Fibroblast of lung (primary cell): ENCODE data around the gene SFTPA2.
"Not testable (repeated sequence)": the region's sequence is repeated elsewhere in the genome, so short reads cannot be mapped to it uniquely, and the experiment has no call there.

Experiments
- CTCF ChIP-seq, 2 donors: IDR thresholded peaks in 1 of 2; conservative IDR thresholded peaks in 1 of 2; 1 replicate in 1 of 2; 2 replicates in 1 of 2; pipeline ENCODE4 v1.5.1; 2011 to 2012; ENCODE audit warnings: low read length in 2 of 2, control low read depth in 1 of 2, inconsistent platforms in 1 of 2, low read depth in 1 of 2, mild to moderate bottlenecking in 1 of 2
- EZH2 ChIP-seq: IDR thresholded peaks from 2 replicates; pipeline ENCODE4 v1.5.1; 2012; ENCODE audit warnings: low read length, control low read depth, mild to moderate bottlenecking; ENCODE audit errors: missing control alignments

DNA sequence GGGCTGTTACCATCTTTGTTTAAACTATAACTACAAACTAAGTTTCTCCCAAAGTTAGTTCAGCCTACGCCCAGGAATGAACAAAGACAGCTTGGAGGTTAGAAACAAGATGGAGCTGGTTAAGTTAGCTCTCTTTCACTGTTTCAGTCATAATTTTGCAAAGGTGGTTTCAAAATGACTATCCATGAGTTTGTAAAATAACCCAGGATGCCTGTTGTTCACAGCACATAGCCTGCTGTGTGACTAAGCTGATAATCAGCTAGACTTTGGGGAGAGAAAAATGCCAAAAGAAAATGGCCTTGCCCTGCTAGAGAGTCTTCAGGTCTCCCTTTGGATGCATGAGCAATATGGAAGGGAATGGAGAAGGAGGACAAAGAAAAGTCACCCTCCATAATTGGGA lies 19.3 kb downstream of the SFTPA2 start:
- TF ChIP-seq CTCF (conservative IDR thresholded peaks at IDR 0.05 in 1 of 2, IDR thresholded peaks at IDR 0.05 in 1 of 2; ENCODE audit: low read depth in 1 of 2, low read length in 2 of 2); EZH2: not testable (repeated sequence)
